ENCODE data around the gene BTBD2. TPM values are rescaled to one million over a fixed set of nuclear protein-coding genes. Genes with fewer than 3 reads are reported as not detected.

Gene BTBD2
- total and polyA plus RNA-seq, 2 of the 8 experiments (the other 6 are each of a cell fraction or from before 2014, with no cell fraction given), result 91.7 to 92.3 TPM

DNA sequence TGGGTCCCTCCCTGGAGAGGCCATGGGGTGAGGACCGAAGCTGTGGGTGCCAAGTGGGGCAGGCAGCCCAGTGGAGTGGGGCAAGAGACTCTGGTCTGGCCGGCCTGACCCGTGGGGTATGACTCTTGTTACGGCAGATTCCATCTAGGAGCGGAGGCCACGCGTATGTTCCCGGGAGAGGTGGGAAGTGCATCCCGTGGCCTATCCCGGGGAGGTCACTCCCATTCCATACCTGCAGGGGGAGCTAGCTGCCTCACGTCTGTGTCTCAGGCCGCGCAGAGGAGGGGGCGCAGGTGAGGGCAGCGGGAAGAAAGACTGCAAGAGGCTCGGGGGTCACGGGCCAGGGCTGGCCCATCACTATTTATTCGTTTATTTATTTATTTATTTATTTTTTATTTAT, 69.6 kb downstream of the BTBD2 start (continued):
- no peak for TF ChIP-seq CBX5 (IDR thresholded peaks at IDR 0.05; ENCODE audit: low read depth, low read length)
- no peak for TF ChIP-seq CHD1 (IDR thresholded peaks at IDR 0.05; ENCODE audit: low read depth, low read length)
- TF ChIP-seq, protein P1, sequence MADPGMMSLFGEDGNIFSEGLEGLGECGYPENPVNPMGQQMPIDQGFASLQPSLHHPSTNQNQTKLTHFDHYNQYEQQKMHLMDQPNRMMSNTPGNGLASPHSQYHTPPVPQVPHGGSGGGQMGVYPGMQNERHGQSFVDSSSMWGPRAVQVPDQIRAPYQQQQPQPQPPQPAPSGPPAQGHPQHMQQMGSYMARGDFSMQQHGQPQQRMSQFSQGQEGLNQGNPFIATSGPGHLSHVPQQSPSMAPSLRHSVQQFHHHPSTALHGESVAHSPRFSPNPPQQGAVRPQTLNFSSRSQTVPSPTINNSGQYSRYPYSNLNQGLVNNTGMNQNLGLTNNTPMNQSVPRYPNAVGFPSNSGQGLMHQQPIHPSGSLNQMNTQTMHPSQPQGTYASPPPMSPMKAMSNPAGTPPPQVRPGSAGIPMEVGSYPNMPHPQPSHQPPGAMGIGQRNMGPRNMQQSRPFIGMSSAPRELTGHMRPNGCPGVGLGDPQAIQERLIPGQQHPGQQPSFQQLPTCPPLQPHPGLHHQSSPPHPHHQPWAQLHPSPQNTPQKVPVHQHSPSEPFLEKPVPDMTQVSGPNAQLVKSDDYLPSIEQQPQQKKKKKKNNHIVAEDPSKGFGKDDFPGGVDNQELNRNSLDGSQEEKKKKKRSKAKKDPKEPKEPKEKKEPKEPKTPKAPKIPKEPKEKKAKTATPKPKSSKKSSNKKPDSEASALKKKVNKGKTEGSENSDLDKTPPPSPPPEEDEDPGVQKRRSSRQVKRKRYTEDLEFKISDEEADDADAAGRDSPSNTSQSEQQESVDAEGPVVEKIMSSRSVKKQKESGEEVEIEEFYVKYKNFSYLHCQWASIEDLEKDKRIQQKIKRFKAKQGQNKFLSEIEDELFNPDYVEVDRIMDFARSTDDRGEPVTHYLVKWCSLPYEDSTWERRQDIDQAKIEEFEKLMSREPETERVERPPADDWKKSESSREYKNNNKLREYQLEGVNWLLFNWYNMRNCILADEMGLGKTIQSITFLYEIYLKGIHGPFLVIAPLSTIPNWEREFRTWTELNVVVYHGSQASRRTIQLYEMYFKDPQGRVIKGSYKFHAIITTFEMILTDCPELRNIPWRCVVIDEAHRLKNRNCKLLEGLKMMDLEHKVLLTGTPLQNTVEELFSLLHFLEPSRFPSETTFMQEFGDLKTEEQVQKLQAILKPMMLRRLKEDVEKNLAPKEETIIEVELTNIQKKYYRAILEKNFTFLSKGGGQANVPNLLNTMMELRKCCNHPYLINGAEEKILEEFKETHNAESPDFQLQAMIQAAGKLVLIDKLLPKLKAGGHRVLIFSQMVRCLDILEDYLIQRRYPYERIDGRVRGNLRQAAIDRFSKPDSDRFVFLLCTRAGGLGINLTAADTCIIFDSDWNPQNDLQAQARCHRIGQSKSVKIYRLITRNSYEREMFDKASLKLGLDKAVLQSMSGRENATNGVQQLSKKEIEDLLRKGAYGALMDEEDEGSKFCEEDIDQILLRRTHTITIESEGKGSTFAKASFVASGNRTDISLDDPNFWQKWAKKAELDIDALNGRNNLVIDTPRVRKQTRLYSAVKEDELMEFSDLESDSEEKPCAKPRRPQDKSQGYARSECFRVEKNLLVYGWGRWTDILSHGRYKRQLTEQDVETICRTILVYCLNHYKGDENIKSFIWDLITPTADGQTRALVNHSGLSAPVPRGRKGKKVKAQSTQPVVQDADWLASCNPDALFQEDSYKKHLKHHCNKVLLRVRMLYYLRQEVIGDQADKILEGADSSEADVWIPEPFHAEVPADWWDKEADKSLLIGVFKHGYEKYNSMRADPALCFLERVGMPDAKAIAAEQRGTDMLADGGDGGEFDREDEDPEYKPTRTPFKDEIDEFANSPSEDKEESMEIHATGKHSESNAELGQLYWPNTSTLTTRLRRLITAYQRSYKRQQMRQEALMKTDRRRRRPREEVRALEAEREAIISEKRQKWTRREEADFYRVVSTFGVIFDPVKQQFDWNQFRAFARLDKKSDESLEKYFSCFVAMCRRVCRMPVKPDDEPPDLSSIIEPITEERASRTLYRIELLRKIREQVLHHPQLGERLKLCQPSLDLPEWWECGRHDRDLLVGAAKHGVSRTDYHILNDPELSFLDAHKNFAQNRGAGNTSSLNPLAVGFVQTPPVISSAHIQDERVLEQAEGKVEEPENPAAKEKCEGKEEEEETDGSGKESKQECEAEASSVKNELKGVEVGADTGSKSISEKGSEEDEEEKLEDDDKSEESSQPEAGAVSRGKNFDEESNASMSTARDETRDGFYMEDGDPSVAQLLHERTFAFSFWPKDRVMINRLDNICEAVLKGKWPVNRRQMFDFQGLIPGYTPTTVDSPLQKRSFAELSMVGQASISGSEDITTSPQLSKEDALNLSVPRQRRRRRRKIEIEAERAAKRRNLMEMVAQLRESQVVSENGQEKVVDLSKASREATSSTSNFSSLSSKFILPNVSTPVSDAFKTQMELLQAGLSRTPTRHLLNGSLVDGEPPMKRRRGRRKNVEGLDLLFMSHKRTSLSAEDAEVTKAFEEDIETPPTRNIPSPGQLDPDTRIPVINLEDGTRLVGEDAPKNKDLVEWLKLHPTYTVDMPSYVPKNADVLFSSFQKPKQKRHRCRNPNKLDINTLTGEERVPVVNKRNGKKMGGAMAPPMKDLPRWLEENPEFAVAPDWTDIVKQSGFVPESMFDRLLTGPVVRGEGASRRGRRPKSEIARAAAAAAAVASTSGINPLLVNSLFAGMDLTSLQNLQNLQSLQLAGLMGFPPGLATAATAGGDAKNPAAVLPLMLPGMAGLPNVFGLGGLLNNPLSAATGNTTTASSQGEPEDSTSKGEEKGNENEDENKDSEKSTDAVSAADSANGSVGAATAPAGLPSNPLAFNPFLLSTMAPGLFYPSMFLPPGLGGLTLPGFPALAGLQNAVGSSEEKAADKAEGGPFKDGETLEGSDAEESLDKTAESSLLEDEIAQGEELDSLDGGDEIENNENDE (IDR thresholded peaks at IDR 0.05; ENCODE audit: insufficient replicate concordance, low read length), result no peak
- TF ChIP-seq SP1 (IDR thresholded peaks at IDR 0.05; ENCODE audit: low read depth, low read length), result no peak
- no peak for TF ChIP-seq ZNF274 (IDR thresholded peaks at IDR 0.05; ENCODE audit: borderline replicate concordance, extremely low read depth, low read length)
- TF ChIP-seq BCL11A (IDR thresholded peaks at IDR 0.05; ENCODE audit: low read depth in 2 of 2, low read length in 2 of 2), result no peak
- 0 out of 2 replicates have a peak, but pooled peaks have one; percentile 27 for TF ChIP-seq POLR2AphosphoS5 (IDR thresholded peaks at IDR 0.05; ENCODE audit: low read depth, low read length)
- no peak for TF ChIP-seq TAF7 (optimal IDR thresholded peaks at IDR 0.05; ENCODE audit: borderline replicate concordance, low read depth, low read length)
- no peak for TF ChIP-seq GTF2F1 (IDR thresholded peaks at IDR 0.05; ENCODE audit: borderline replicate concordance, low read depth, low read length)
- no peak for TF ChIP-seq SIN3A (conservative IDR thresholded peaks at IDR 0.05 in 1 of 2, IDR thresholded peaks at IDR 0.05 in 1 of 2; ENCODE audit: low read depth in 1 of 2, low read length in 2 of 2)
- no peak for TF ChIP-seq SUZ12 (IDR thresholded peaks at IDR 0.05; ENCODE audit: low read length)
- no peak for TF ChIP-seq EZH2 (IDR thresholded peaks at IDR 0.05; ENCODE audit: low read depth, low read length, severe bottlenecking)
